Measurements from ENCODE around the gene BAX.

Gene BAX

GRCh38 chr19:48963371-48964204 lies 8.9 kb downstream of the BAX start:
- DNase-seq (ENCODE audit: low spot score): no peak

- no peak for DNase-seq (ENCODE audit: low spot score)
Observed at GRCh38 chr19:48964205-48965039, 9.7 kb downstream of the BAX start.

- peak; percentile 96 for DNase-seq (ENCODE audit: low spot score)
Observed at GRCh38 chr19:48965040-48965805, 10.5 kb downstream of the BAX start, which contains the start of gene FTL. Gene FTL, plus strand, starts transcription at chr19:48965309. Its CDS starts 199 bp downstream, at chr19:48965508.

GRCh38 chr19:48965806-48966540 lies 11.3 kb downstream of the BAX start:
- peak; percentile 76 for DNase-seq (ENCODE audit: low spot score)

GRCh38 chr19:48966541-48967345 lies 12.1 kb downstream of the BAX start:
- no peak for DNase-seq (ENCODE audit: low spot score)

- no peak for DNase-seq (ENCODE audit: low spot score)
Observed at GRCh38 chr19:48967346-48968178, 12.9 kb downstream of the BAX start.

- no peak for DNase-seq (ENCODE audit: low spot score)
Observed at GRCh38 chr19:48968179-48968661, 13.5 kb downstream of the BAX start.

- no peak for DNase-seq (ENCODE audit: low spot score)
Observed at GRCh38 chr19:48968813-48969218, 14.1 kb downstream of the BAX start.

- peak; percentile 60 for DNase-seq (ENCODE audit: low spot score)
Observed at GRCh38 chr19:48969276-48970138, 14.8 kb downstream of the BAX start.

GRCh38 chr19:48970139-48970766 lies 15.6 kb downstream of the BAX start:
- DNase-seq (ENCODE audit: low spot score): no peak

- DNase-seq (ENCODE audit: low spot score): no peak
Observed at GRCh38 chr19:48970923-48971395, 16.3 kb downstream of the BAX start.

GRCh38 chr19:48975947-48976847 lies 21.5 kb downstream of the BAX start:
- no peak for DNase-seq (ENCODE audit: low spot score)

- DNase-seq (ENCODE audit: low spot score): no peak
Observed at GRCh38 chr19:48977061-48977460, 22.4 kb downstream of the BAX start.

- no peak for DNase-seq (ENCODE audit: low spot score)
Observed at GRCh38 chr19:48982280-48982679, 27.6 kb downstream of the BAX start.

GRCh38 chr19:48985711-48986110 lies 31.0 kb downstream of the BAX start:
- no peak for DNase-seq (ENCODE audit: low spot score)

- DNase-seq (ENCODE audit: low spot score): no peak
Observed at GRCh38 chr19:48986211-48986610, 31.5 kb downstream of the BAX start.

GRCh38 chr19:48987323-48987722 lies 32.6 kb downstream of the BAX start:
- DNase-seq (ENCODE audit: low spot score): no peak

All from COLO829 (cell line).